ENCODE measurements around the gene PLB1. TPM values are rescaled to one million over a fixed set of nuclear protein-coding genes. Genes with fewer than 3 reads are reported as not detected.

Gene PLB1
- polyA plus RNA-seq, 1 experiment: 1.4 TPM

- Histone ChIP-seq H3K27me3 (ENCODE audit: control insufficient read depth, insufficient read depth, low read length) (no peaks in the 10 kb centered on the region), H3K4me3 (ENCODE audit: low read depth, low read length) (no peak overlapping the region), H3K27ac (ENCODE audit: low read depth, low read length) (no peak overlapping the region), H3K9me3 (ENCODE audit: control insufficient read depth, insufficient read depth, low read length) (no peaks in the 10 kb centered on the region)
- POLR2A ChIA-PET: interaction anchor here (1.0 kb wide), 1 partner anchor 194 kb away, joined by 6 read pairs; the partner anchor contains the start of gene PPP1CB
- no peak for TF ChIP-seq CTCF (IDR thresholded peaks at IDR 0.05; ENCODE audit: low read depth, low read length)
- CTCF ChIA-PET: interaction anchor here (1.3 to 2.5 kb wide), 3 partner anchors 9 to 37 kb away, joined by 5 to 8 read pairs (median 6); no protein-coding TSS in a partner anchor
- DNase-seq (ENCODE audit: low read depth, low spot score): no peak
Measured at GRCh38 chr2:28558158-28558820, 62.4 kb downstream of the PLB1 start.

- Histone ChIP-seq H3K9me3 (ENCODE audit: control insufficient read depth, insufficient read depth, low read length) (no peaks in the 10 kb centered on the region), H3K27ac (ENCODE audit: low read depth, low read length) (no peak overlapping the region), H3K27me3 (ENCODE audit: control insufficient read depth, insufficient read depth, low read length) (no peaks in the 10 kb centered on the region), H3K4me3 (ENCODE audit: low read depth, low read length) (no peak overlapping the region)
- CTCF ChIA-PET: interaction anchor here (0.6 to 2.5 kb wide), 2 partner anchors 12 to 35 kb away, joined by 4 to 5 read pairs; no protein-coding TSS in a partner anchor
- no peak for DNase-seq (ENCODE audit: low read depth, low spot score)
- TF ChIP-seq CTCF (IDR thresholded peaks at IDR 0.05; ENCODE audit: low read depth, low read length): no peak
- POLR2A ChIA-PET: interaction anchor here (0.6 to 0.7 kb wide), 2 partner anchors 113 to 392 kb away, joined by 3 to 5 read pairs; no protein-coding TSS in a partner anchor
Measured at GRCh38 chr2:28558918-28559317, 63.1 kb downstream of the PLB1 start.

GRCh38 chr2:28563869-28564268 is 68.0 kb downstream of the PLB1 start:
- Histone ChIP-seq H3K4me3 (ENCODE audit: low read depth, low read length) (no peak overlapping the region), H3K27me3 (ENCODE audit: control insufficient read depth, insufficient read depth, low read length) (no peaks in the 10 kb centered on the region), H3K27ac (ENCODE audit: low read depth, low read length) (no peak overlapping the region), H3K9me3 (ENCODE audit: control insufficient read depth, insufficient read depth, low read length) (no peaks in the 10 kb centered on the region)
- no peak for TF ChIP-seq CTCF (IDR thresholded peaks at IDR 0.05; ENCODE audit: low read depth, low read length)
- no peak for DNase-seq (ENCODE audit: low read depth, low spot score)
- CTCF ChIA-PET: no interaction called here
- POLR2A ChIA-PET: no interaction called here

GRCh38 chr2:28564346-28564745 is 68.5 kb downstream of the PLB1 start:
- no peak for TF ChIP-seq CTCF (IDR thresholded peaks at IDR 0.05; ENCODE audit: low read depth, low read length)
- CTCF ChIA-PET: no interaction called here
- Histone ChIP-seq H3K27ac (ENCODE audit: low read depth, low read length) (no peak overlapping the region), H3K4me3 (ENCODE audit: low read depth, low read length) (no peak overlapping the region), H3K27me3 (ENCODE audit: control insufficient read depth, insufficient read depth, low read length) (no peaks in the 10 kb centered on the region), H3K9me3 (ENCODE audit: control insufficient read depth, insufficient read depth, low read length) (no peaks in the 10 kb centered on the region)
- POLR2A ChIA-PET: no interaction called here
- no peak for DNase-seq (ENCODE audit: low read depth, low spot score)

GRCh38 chr2:28565033-28565432 is 69.2 kb downstream of the PLB1 start:
- ChIA-PET POLR2A (interaction anchor here (0.6 kb wide), 1 partner anchor 187 kb away, joined by 3 read pairs; the partner anchor contains the start of gene PPP1CB), CTCF (no interaction called here)
- H3K27ac ChIP-seq (ENCODE audit: low read depth, low read length): no peak overlapping the region
- TF ChIP-seq CTCF (IDR thresholded peaks at IDR 0.05; ENCODE audit: low read depth, low read length): no peak
- no peak overlapping the region for H3K4me3 ChIP-seq (ENCODE audit: low read depth, low read length)
- no peak for DNase-seq (ENCODE audit: low read depth, low spot score)
- no peaks in the 10 kb centered on the region for H3K9me3 ChIP-seq (ENCODE audit: control insufficient read depth, insufficient read depth, low read length)
- no peaks in the 10 kb centered on the region for H3K27me3 ChIP-seq (ENCODE audit: control insufficient read depth, insufficient read depth, low read length)
